Measurements from ENCODE around the gene CASZ1. TPM values are rescaled to one million over a fixed set of nuclear protein-coding genes. Genes with fewer than 3 reads are reported as not detected.

Gene CASZ1
- total and polyA plus RNA-seq, 2 donors: 1.8 to 3.9 TPM

GRCh38 chr1:10593750-10594149, 202.7 kb downstream of the CASZ1 start:
- no peak for DNase-seq (ENCODE audit: low read depth in 6 of 9, low spot score in 9 of 9)
- 98% methylated on average over 11 of the region's 11 CpGs for WGBS
- no peaks in the 10 kb centered on the region for H3K36me3 ChIP-seq (ENCODE audit: control insufficient read depth in 2 of 2, insufficient read depth in 2 of 2, low read length in 1 of 2)
- H3K27me3 ChIP-seq (ENCODE audit: control insufficient read depth in 2 of 2, insufficient read depth in 1 of 2, low read length in 1 of 2): no peaks in the 10 kb centered on the region
- H3K4me3 ChIP-seq (ENCODE audit: low read length in 2 of 2): no peak overlapping the region
- no peaks in the 10 kb centered on the region for H3K9me3 ChIP-seq (ENCODE audit: control insufficient read depth in 2 of 2, insufficient read depth in 1 of 2, low read length in 1 of 2)
- no peak overlapping the region for H3K27ac ChIP-seq (ENCODE audit: low read depth in 1 of 2, low read length in 1 of 2)
- H3K4me1 ChIP-seq (ENCODE audit: control insufficient read depth in 2 of 2, insufficient read depth in 2 of 2, low read length in 2 of 2): no peaks in the 10 kb centered on the region

- Histone ChIP-seq H3K27ac (ENCODE audit: low read depth in 1 of 2, low read length in 1 of 2) (no peak overlapping the region), H3K36me3 (ENCODE audit: control insufficient read depth in 2 of 2, insufficient read depth in 2 of 2, low read length in 1 of 2) (no peaks in the 10 kb centered on the region), H3K4me1 (ENCODE audit: control insufficient read depth in 2 of 2, insufficient read depth in 2 of 2, low read length in 2 of 2) (no peaks in the 10 kb centered on the region), H3K4me3 (ENCODE audit: low read length in 2 of 2) (no peak overlapping the region), H3K9me3 (ENCODE audit: control insufficient read depth in 2 of 2, insufficient read depth in 1 of 2, low read length in 1 of 2) (no peaks in the 10 kb centered on the region), H3K27me3 (ENCODE audit: control insufficient read depth in 2 of 2, insufficient read depth in 1 of 2, low read length in 1 of 2) (no peaks in the 10 kb centered on the region)
- DNase-seq (ENCODE audit: low read depth in 6 of 9, low spot score in 9 of 9): no peak
- 78% methylated on average over 5 of the region's 5 CpGs for WGBS
These were observed 204.1 kb downstream of the CASZ1 start for GRCh38 chr1:10592373-10592772.

- whole genome bisulfite sequencing: 62% methylated on average over 4 of the region's 4 CpGs
- H3K4me1 ChIP-seq (ENCODE audit: control insufficient read depth in 2 of 2, insufficient read depth in 2 of 2, low read length in 2 of 2): no peaks in the 10 kb centered on the region
- DNase-seq (ENCODE audit: low read depth in 6 of 9, low spot score in 9 of 9): peak in 1 of 9 donors; percentile 8
These were observed 205.4 kb downstream of the CASZ1 start for GRCh38 chr1:10591010-10591409.

GRCh38 chr1:10589074-10589473, 207.4 kb downstream of the CASZ1 start:
- WGBS: 96% methylated on average over 5 of the region's 5 CpGs
- no peak for DNase-seq (ENCODE audit: low read depth in 6 of 9, low spot score in 9 of 9)

More at GRCh38 chr1:10591010-10591409, 205.4 kb downstream of the CASZ1 start:
- Histone ChIP-seq H3K27ac (ENCODE audit: low read depth in 1 of 2, low read length in 1 of 2) (no peak overlapping the region), H3K27me3 (ENCODE audit: control insufficient read depth in 2 of 2, insufficient read depth in 1 of 2, low read length in 1 of 2) (no peaks in the 10 kb centered on the region), H3K4me3 (ENCODE audit: low read length in 2 of 2) (no peak overlapping the region), H3K36me3 (ENCODE audit: control insufficient read depth in 2 of 2, insufficient read depth in 2 of 2, low read length in 1 of 2) (no peaks in the 10 kb centered on the region), H3K9me3 (ENCODE audit: control insufficient read depth in 2 of 2, insufficient read depth in 1 of 2, low read length in 1 of 2) (no peaks in the 10 kb centered on the region)

GRCh38 chr1:10588640-10589039, 207.8 kb downstream of the CASZ1 start:
- WGBS: 98% methylated on average over 5 of the region's 5 CpGs
- Histone ChIP-seq H3K4me1 (ENCODE audit: control insufficient read depth in 2 of 2, insufficient read depth in 2 of 2, low read length in 2 of 2) (no peaks in the 10 kb centered on the region), H3K4me3 (ENCODE audit: low read length in 2 of 2) (no peak overlapping the region), H3K27me3 (ENCODE audit: control insufficient read depth in 2 of 2, insufficient read depth in 1 of 2, low read length in 1 of 2) (no peaks in the 10 kb centered on the region), H3K27ac (ENCODE audit: low read depth in 1 of 2, low read length in 1 of 2) (no peak overlapping the region), H3K36me3 (ENCODE audit: control insufficient read depth in 2 of 2, insufficient read depth in 2 of 2, low read length in 1 of 2) (no peaks in the 10 kb centered on the region), H3K9me3 (ENCODE audit: control insufficient read depth in 2 of 2, insufficient read depth in 1 of 2, low read length in 1 of 2) (no peaks in the 10 kb centered on the region)
- DNase-seq (ENCODE audit: low read depth in 6 of 9, low spot score in 9 of 9): no peak

More at GRCh38 chr1:10589074-10589473, 207.4 kb downstream of the CASZ1 start:
- no peak overlapping the region for H3K4me3 ChIP-seq (ENCODE audit: low read length in 2 of 2)
- H3K27me3 ChIP-seq (ENCODE audit: control insufficient read depth in 2 of 2, insufficient read depth in 1 of 2, low read length in 1 of 2): no peaks in the 10 kb centered on the region
- H3K36me3 ChIP-seq (ENCODE audit: control insufficient read depth in 2 of 2, insufficient read depth in 2 of 2, low read length in 1 of 2): no peaks in the 10 kb centered on the region
- no peak overlapping the region for H3K27ac ChIP-seq (ENCODE audit: low read depth in 1 of 2, low read length in 1 of 2)
- no peaks in the 10 kb centered on the region for H3K4me1 ChIP-seq (ENCODE audit: control insufficient read depth in 2 of 2, insufficient read depth in 2 of 2, low read length in 2 of 2)
- H3K9me3 ChIP-seq (ENCODE audit: control insufficient read depth in 2 of 2, insufficient read depth in 1 of 2, low read length in 1 of 2): no peaks in the 10 kb centered on the region

Other genes with a start within 250 kb of the CASZ1 start
- gene TARDBP, start 216.0 kb upstream of the CASZ1 start, total RNA-seq: 32.5 TPM
- gene TARDBP, start 216.0 kb upstream of the CASZ1 start, polyA plus RNA-seq: 155 TPM